HG03045 (cell line): Measurements from ENCODE around the gene ZNF433.
"Not testable (repeated sequence)": the region's sequence is repeated elsewhere in the genome, so short reads cannot be mapped to it uniquely, and the experiment has no call there.

Source experiments
- ATAC-seq: cut with Tn5 transposase; IDR thresholded peaks from one replicate; pipeline ENCODE4 v1.9.1; 2021; ENCODE audit warnings: mild to moderate bottlenecking, moderate library complexity; ENCODE audit not compliant: unreplicated experiment

Gene ZNF433

GRCh38 chr19:12035220-12036172, at the start of gene ZNF433:
Gene ZNF433, minus strand, starts transcription at chr19:12035679. Its CDS starts 140 bp downstream, at chr19:12035539.
- ATAC-seq, result peak; percentile 92

- ATAC-seq, result not testable (repeated sequence)
These were observed 47.9 kb upstream of the ZNF433 start for GRCh38 chr19:12083336-12083735.

- no peak for ATAC-seq
These were observed 41.9 kb upstream of the ZNF433 start for GRCh38 chr19:12077375-12077774.

GRCh38 chr19:12076331-12076730, 40.9 kb upstream of the ZNF433 start:
- ATAC-seq, result not testable (repeated sequence)

GRCh38 chr19:12075538-12076139, 40.2 kb upstream of the ZNF433 start:
- ATAC-seq, result no peak

DNA sequence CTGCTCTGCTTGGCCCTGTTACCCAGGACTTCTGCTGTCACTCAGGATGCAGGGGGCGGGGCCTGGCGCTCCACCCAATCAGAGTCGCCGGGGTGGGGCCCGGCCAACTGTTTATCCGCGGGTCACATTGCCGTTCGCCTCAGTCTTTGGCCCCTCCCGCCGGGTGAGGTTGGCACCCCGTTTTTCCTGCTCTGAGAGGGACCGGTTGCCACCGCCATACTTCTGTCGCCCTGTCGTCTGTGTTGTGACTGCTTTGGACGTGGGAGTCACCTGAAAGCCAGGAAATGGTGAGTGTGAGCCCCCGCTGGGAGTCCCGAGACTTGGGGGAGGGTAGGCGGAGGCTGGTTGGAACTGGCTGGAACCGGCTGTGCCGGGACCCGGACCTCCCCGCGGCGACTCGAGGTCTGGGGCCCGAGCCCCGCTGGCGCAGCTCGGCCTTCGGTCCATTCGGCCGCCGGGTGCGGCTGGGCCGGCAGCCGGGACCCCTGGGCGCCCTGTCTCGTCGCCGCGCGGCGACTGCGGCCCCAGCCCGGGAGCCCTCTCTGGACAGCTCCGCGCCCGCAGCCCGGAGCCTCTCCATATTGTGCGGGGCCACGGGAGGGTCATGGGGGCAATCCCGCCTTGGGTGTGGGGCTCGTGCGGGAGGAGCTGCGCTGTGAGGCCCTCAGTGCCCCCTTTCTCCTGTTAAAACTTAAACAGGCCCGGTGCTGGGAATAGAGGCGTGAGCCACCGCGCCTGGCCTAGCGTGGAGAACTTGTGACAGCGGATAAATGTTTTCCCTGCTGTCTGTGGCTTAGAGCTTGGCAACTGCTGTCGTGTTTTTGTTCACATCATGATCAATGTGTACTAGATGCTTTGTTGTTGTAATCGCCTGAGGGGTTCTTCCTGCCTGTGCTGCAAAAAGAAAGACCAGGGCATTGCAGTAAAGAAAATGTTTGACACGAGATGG, 29.4 kb upstream of the ZNF433 start, which contains the start of gene ZNF844:
TSS of gene ZNF844 (plus strand) at position 142 of the 949 bp plus-strand sequence. CDS start at position 285, 143 bp downstream.
- ATAC-seq, result peak; percentile 76

GRCh38 chr19:12055784-12056183, 20.3 kb upstream of the ZNF433 start:
- ATAC-seq, result no peak

GRCh38 chr19:12052497-12053169, 17.2 kb upstream of the ZNF433 start, which contains the start of gene ZNF878:
Gene ZNF878, minus strand, starts transcription at chr19:12052961. Its CDS starts 160 bp downstream, at chr19:12052801.
- ATAC-seq, result peak; percentile 89

GRCh38 chr19:12052091-12052496, 16.6 kb upstream of the ZNF433 start:
- peak; percentile 22 for ATAC-seq

DNA sequence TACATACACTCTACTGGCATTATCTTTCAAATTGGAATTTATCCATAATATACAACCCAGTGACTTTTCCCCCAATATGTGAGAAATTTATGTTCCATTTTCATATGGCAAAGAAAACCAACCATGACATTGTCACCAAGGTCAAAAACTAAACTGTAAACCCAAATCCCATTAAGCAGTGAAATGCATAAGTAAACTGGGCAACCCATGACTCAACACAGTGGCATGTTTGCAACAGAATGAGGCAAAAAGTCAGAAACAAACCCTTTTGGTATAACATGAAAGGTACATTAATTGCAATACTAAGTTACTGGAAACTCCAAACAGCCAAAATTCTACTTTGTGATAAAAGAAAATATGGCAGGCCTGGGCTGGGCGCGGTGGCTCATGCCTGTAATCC, 12.4 kb upstream of the ZNF433 start:
- no peak for ATAC-seq

GRCh38 chr19:12043752-12044422, 8.4 kb upstream of the ZNF433 start:
- ATAC-seq, result no peak

- ATAC-seq, result no peak
These were observed 7.4 kb upstream of the ZNF433 start for GRCh38 chr19:12042893-12043292.

GRCh38 chr19:12034620-12035019, 859 bp downstream of the ZNF433 start:
- ATAC-seq, result no peak

GRCh38 chr19:12034198-12034597, 1.3 kb downstream of the ZNF433 start:
- no peak for ATAC-seq

DNA sequence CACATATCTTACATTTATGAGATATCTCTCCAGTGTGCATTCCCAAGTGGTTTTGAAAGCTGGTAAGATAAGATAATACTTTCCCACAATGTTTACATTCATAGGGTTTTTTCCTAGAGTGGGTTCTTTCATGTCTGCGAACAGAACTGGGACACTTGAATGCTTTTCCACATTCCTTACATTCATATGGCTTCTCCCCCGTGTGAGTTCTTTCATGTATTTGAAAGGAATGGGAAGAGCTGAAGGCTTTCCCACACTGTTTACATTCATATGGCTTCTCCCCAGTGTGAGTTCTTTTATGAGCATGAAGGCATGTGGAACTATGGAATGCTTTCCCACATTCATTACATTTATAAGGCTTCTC, 19.7 kb downstream of the ZNF433 start:
- no peak for ATAC-seq

- ATAC-seq, result no peak
These were observed 20.3 kb downstream of the ZNF433 start for GRCh38 chr19:12015015-12015752.

DNA sequence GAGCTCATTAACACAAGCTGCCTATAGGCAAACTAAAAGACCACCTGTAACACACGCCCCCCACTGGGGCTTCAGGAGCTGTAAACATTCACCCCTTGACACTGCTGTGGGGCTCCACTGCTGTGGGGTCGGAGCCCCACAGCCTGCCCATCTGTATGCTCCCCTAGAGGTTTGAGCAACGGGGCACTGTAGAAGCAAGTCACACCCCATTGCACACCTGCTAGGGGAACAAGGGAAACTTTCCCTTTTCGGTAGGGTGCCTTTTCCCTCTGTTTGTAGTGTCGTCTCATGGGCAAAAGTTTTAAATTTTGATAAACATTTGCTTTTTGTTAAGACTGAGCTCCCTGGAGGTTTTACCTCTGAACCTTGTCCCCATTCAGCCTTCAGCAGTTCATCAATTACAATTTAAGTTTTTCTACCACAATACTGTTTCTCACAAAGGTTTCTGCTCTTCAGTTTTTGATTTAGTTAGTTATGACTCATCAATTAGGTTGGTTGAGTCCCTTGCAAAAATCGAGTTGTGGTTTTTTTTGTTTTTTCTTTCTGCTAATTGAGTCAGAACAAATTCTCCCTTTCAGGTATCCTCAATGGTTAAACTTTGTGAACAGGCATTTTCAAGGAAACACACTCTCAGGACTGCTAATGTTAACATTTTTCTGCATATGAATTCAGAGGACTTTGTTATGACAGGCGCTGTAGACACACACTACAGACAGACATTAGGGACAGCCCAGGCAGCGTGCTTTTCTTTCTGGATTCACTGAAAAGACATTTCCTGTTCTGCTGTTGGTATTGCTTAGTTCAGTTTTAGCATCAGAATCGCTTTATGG, 35.1 kb downstream of the ZNF433 start:
- ATAC-seq, result no peak

- ATAC-seq, result no peak
These were observed 40.3 kb downstream of the ZNF433 start for GRCh38 chr19:11995174-11995573.
